Measurements from ENCODE around the gene ZDHHC1. TPM values are rescaled to one million over a fixed set of nuclear protein-coding genes. Genes with fewer than 3 reads are reported as not detected.
"Not testable (repeated sequence)": the region's sequence is repeated elsewhere in the genome, so short reads cannot be mapped to it uniquely, and the experiment has no call there.

ZDHHC1 gene
- total RNA-seq, 3 donors from 2014 or later, result 9.2 to 12.3 (median 10.0) TPM

DNA sequence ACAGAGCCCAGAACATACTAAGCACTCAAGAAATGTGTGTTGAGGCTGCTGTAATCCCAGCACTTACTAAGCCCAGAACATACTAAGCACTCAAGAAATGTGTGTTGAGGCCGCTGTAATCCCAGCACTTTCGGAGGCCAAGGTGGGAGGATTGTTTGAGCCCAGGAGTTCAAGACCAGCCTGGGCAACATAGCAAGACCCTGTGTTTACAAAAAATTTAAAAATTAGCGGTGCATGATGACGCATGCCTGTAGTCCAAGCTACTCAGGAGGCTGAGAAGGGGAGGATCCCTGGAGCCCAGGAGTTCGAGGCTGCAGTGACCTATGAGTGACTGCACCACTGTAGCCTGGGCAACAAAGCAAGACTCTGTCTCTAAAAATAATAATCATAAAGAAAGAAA lies 6.7 kb upstream of the ZDHHC1 start:
- Histone ChIP-seq H3K9me3 (no peaks in the 10 kb centered on the region), H3K36me3 (ENCODE audit: low read depth) (no peaks in the 10 kb centered on the region), H3K4me1 (ENCODE audit: low read depth) (peaks cover 2% of the 10 kb centered on the region), H3K4me3 (no peak overlapping the region)
- intact Hi-C loops (cut with DNase I, micrococcal nuclease), result no loop called here
- no peak for ATAC-seq
- no peak for DNase-seq
- TF ChIP-seq, protein P1, sequence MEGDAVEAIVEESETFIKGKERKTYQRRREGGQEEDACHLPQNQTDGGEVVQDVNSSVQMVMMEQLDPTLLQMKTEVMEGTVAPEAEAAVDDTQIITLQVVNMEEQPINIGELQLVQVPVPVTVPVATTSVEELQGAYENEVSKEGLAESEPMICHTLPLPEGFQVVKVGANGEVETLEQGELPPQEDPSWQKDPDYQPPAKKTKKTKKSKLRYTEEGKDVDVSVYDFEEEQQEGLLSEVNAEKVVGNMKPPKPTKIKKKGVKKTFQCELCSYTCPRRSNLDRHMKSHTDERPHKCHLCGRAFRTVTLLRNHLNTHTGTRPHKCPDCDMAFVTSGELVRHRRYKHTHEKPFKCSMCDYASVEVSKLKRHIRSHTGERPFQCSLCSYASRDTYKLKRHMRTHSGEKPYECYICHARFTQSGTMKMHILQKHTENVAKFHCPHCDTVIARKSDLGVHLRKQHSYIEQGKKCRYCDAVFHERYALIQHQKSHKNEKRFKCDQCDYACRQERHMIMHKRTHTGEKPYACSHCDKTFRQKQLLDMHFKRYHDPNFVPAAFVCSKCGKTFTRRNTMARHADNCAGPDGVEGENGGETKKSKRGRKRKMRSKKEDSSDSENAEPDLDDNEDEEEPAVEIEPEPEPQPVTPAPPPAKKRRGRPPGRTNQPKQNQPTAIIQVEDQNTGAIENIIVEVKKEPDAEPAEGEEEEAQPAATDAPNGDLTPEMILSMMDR (IDR thresholded peaks at IDR 0.05), result no peak

DNA sequence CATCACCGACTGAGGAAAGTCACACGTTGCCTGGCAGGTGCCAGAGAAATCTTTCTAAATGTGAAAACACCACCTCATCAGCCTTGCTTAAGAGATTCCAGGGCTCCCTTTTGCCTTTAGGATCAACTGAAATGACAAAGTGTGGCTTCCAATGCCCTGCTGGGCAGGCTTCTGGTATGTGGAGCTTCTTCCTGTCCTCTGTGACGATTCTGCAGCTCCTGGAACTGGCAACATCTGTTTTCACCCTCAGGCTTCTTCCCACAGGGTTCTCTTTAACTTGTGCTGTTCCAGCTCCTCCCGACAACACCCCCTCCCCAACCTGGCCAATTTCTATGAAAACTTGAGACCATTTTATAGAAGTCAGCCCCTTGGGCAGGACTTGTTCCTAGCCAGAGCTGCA lies 4.8 kb upstream of the ZDHHC1 start:
- TF ChIP-seq, protein P1 (IDR thresholded peaks at IDR 0.05), result no peak
- no peaks in the 10 kb centered on the region for H3K36me3 ChIP-seq (ENCODE audit: low read depth)
- no peak overlapping the region for H3K4me3 ChIP-seq
- DNase-seq, result no peak
- intact Hi-C loops (cut with DNase I, micrococcal nuclease), result no loop called here
- no peak for ATAC-seq
- H3K9me3 ChIP-seq, result no peaks in the 10 kb centered on the region
- H3K4me1 ChIP-seq (ENCODE audit: low read depth), result no peaks in the 10 kb centered on the region

DNA sequence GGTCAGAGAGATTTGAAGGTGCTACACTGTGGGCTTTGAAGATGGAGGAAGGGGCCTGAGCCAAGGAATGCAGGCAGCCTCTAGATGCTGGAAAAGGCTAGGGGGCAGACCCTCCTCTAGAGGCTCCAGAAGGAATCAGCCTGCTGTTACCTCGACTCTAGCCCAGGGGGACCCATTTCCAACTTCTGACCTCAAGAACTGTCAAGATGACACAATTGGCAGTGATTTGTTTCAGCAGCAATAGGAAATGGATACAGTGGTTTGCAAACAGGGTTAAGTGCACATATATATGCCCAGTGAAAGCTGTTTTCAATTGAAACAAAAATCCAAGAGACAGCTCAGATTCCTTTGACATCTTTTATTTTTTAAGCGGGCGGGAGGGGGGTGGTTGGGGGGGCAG lies 3.7 kb upstream of the ZDHHC1 start:
- Histone ChIP-seq H3K36me3 (ENCODE audit: low read depth) (no peaks in the 10 kb centered on the region), H3K9me3 (no peaks in the 10 kb centered on the region), H3K4me3 (no peak overlapping the region), H3K4me1 (ENCODE audit: low read depth) (peaks cover 5% of the 10 kb centered on the region)
- TF ChIP-seq, protein P1 (IDR thresholded peaks at IDR 0.05), result no peak
- ATAC-seq, result no peak
- no peak for DNase-seq
- intact Hi-C loops (cut with DNase I, micrococcal nuclease), result no loop called here

DNA sequence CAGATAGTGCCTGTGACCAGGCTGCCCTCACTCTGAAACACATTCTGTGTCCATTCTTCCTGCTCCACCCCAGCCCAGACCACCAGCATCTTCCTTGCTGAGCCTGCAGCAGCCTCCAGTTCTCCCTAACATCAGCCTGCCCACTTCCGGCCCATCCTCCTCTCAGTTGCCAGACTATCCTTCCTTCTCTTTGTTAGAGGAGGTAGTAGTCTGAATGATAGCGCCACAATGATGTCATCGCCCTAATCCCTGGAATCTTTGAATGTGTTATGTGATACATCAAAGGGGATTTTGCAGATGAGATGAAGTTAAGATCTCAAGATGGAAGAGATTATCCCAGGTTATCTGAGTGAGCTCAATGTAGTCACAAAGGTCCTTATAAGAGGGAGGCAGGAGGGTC lies 3.2 kb upstream of the ZDHHC1 start:
- intact Hi-C loops (cut with DNase I, micrococcal nuclease), result no loop called here

DNA sequence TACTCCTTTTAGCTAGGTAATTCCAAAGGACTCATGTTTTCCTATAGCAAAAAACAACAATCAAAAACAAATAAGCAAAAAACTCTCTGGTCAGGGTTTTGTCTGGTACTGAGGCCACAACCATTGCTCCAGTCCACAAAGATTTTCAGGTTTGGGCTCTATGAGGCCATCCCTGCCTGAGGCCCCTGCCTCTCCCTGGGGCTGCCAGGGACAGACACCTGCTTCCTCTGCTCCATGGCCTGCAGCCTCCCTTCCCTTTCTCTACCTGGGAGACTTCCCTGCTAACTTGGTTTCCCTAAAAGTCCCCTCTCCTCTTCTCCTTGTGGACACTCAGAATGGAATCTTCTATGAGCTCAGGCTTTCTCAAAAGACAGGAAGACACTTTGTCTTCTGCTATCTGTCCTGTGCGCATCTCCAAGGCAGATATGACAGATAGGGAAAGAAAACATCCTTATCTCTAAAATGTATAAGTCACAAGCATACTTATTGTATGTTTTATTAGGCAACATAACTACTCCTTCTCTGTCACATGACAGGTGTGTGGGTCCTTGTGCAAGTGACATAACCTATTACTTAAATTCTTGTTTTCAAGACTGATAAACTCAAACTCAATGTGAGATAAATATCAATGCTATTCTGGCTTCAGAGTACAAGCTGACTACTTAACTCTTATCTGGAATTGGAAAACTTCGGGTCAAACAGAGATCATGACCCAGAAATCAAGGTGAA lies 1.2 kb upstream of the ZDHHC1 start:
- Histone ChIP-seq H3K36me3 (ENCODE audit: low read depth) (no peaks in the 10 kb centered on the region), H3K4me3 (no peak overlapping the region), H3K9me3 (no peaks in the 10 kb centered on the region), H3K4me1 (ENCODE audit: low read depth) (peaks cover 5% of the 10 kb centered on the region)
- ATAC-seq (no peak), DNase-seq (no peak)
- intact Hi-C loops (cut with DNase I, micrococcal nuclease), result no loop called here
- TF ChIP-seq, protein P1 (IDR thresholded peaks at IDR 0.05), result no peak

More for the DNA sequence above, 3.2 kb upstream of the ZDHHC1 start:
- Histone ChIP-seq H3K4me3 (no peak overlapping the region), H3K9me3 (no peaks in the 10 kb centered on the region), H3K4me1 (ENCODE audit: low read depth) (peaks cover 5% of the 10 kb centered on the region), H3K36me3 (ENCODE audit: low read depth) (no peaks in the 10 kb centered on the region)
- DNase-seq (no peak), ATAC-seq (no peak)
- TF ChIP-seq, protein P1 (IDR thresholded peaks at IDR 0.05), result no peak

DNA sequence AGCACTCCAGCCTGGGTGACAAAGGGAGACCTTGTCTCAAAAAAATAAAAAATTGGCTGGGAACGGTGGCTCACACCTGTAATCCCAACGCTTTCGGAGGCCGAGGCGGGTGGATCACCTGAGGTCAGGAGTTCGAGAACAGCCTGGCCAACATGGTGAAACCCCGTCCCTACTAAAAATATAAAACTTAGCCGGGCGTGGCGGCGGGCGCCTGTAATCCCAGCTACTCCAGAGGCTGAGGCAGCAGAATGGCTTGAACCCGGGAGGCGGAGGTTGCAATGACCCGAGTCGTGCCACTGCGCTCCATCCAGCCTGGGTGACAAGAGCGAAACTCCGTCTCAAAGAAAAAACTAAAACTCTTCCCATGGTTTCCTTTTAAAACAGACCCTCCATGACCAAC lies 856 bp downstream of the ZDHHC1 start:
- ATAC-seq; intact Hi-C loops (cut with DNase I, micrococcal nuclease); H3K4me3 ChIP-seq; H3K36me3 ChIP-seq (ENCODE audit: low read depth); H3K4me1 ChIP-seq (ENCODE audit: low read depth); DNase-seq; H3K9me3 ChIP-seq: not testable (repeated sequence)

Measured in mucosa of descending colon (tissue), 3 donors.